HEK293T (cell line): ENCODE results near the gene ZNF561.

ENCODE experiments used
- ARNT ChIP-seq: fragments of 450-650 bp; IDR thresholded peaks from 2 replicates; pipeline ENCODE4 v1.6.1; 2017; ENCODE audit warnings: mild to moderate bottlenecking
- BHLHE40 ChIP-seq: fragments of 450-650 bp; IDR thresholded peaks from 2 replicates; pipeline ENCODE4 v1.6.1; 2016; ENCODE audit warnings: mild to moderate bottlenecking, moderate library complexity, borderline replicate concordance
- ELF4 ChIP-seq: fragments of 450-650 bp; IDR thresholded peaks from 2 replicates; pipeline ENCODE4 v1.6.1; 2017; ENCODE audit warnings: antibody characterized with exemption
- FOXA1 ChIP-seq: fragments of 450-650 bp; IDR thresholded peaks from 2 replicates; pipeline ENCODE4 v1.6.1; 2016; ENCODE audit warnings: mild to moderate bottlenecking
- FOXM1 ChIP-seq: fragments of 450-650 bp; IDR thresholded peaks from 2 replicates; pipeline ENCODE4 v1.6.1; 2017; ENCODE audit warnings: mild to moderate bottlenecking, borderline replicate concordance
- HDGF ChIP-seq: fragments of 450-650 bp; IDR thresholded peaks from 2 replicates; pipeline ENCODE4 v1.6.1; 2017; ENCODE audit warnings: antibody characterized with exemption, borderline replicate concordance
- NFRKB ChIP-seq: fragments of 450-650 bp; IDR thresholded peaks from 2 replicates; pipeline ENCODE4 v1.6.1; 2016; ENCODE audit warnings: mild to moderate bottlenecking, moderate library complexity
- PKNOX1 ChIP-seq: fragments of 450-650 bp; IDR thresholded peaks from 2 replicates; pipeline ENCODE4 v1.6.1; 2016
- SP1 ChIP-seq: fragments of 450-650 bp; IDR thresholded peaks from 2 replicates; pipeline ENCODE4 v1.6.1; 2017
- TARDBP ChIP-seq: fragments of 450-650 bp; IDR thresholded peaks from 2 replicates; pipeline ENCODE4 v1.6.1; 2016
- ZNF384 ChIP-seq: fragments of 450-650 bp; IDR thresholded peaks from 2 replicates; pipeline ENCODE4 v1.6.1; 2016

- TF ChIP-seq FOXM1 (no peak), ELF4 (no peak), SP1 (no peak), BHLHE40 (no peak), NFRKB (no peak), HDGF (no peak), TARDBP (no peak), PKNOX1 (no peak), ARNT (no peak), ZNF384 (no peak), FOXA1 (no peak)
Measured at GRCh38 chr19:9644472-9644871, 23.4 kb upstream of the ZNF561 start.
